ENCODE data around the gene C1QTNF2. TPM values are rescaled to one million over a fixed set of nuclear protein-coding genes. Genes with fewer than 3 reads are reported as not detected.
A peak's percentile ranks its signal among the peaks of the same experiment; 100 is the strongest.

C1QTNF2 gene
- total RNA-seq, 1 donor from 2014 or later = 1.6 TPM

GRCh38 chr5:160357861-160358411, 12.5 kb downstream of the C1QTNF2 start:
- no peaks in the 10 kb centered on the region for H3K27me3 ChIP-seq (ENCODE audit: low read depth)
- no peaks in the 10 kb centered on the region for H3K9me3 ChIP-seq
- H3K36me3 ChIP-seq = no peaks in the 10 kb centered on the region
- ATAC-seq (peak in 1 of 2 donors; percentile 9), DNase-seq (no peak)
- H3K4me1 ChIP-seq = peaks cover 38% of the 10 kb centered on the region
- TF ChIP-seq, protein P1, sequence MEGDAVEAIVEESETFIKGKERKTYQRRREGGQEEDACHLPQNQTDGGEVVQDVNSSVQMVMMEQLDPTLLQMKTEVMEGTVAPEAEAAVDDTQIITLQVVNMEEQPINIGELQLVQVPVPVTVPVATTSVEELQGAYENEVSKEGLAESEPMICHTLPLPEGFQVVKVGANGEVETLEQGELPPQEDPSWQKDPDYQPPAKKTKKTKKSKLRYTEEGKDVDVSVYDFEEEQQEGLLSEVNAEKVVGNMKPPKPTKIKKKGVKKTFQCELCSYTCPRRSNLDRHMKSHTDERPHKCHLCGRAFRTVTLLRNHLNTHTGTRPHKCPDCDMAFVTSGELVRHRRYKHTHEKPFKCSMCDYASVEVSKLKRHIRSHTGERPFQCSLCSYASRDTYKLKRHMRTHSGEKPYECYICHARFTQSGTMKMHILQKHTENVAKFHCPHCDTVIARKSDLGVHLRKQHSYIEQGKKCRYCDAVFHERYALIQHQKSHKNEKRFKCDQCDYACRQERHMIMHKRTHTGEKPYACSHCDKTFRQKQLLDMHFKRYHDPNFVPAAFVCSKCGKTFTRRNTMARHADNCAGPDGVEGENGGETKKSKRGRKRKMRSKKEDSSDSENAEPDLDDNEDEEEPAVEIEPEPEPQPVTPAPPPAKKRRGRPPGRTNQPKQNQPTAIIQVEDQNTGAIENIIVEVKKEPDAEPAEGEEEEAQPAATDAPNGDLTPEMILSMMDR (IDR thresholded peaks at IDR 0.05) = no peak
- no peak overlapping the region for H3K4me3 ChIP-seq
- intact Hi-C loops (cut with DNase I) = no loop called here
- H3K27ac ChIP-seq = peak overlapping the region; percentile 65

GRCh38 chr5:160357394-160357793, 13.0 kb downstream of the C1QTNF2 start:
- intact Hi-C loops (cut with DNase I) = no loop called here
- peak overlapping the region; percentile 65 for H3K27ac ChIP-seq
- H3K4me3 ChIP-seq = no peak overlapping the region
- no peaks in the 10 kb centered on the region for H3K9me3 ChIP-seq
- no peaks in the 10 kb centered on the region for H3K36me3 ChIP-seq
- no peak for ATAC-seq
- DNase-seq = no peak
- H3K4me1 ChIP-seq = peaks cover 33% of the 10 kb centered on the region
- TF ChIP-seq, protein P1 (IDR thresholded peaks at IDR 0.05) = no peak
- no peaks in the 10 kb centered on the region for H3K27me3 ChIP-seq (ENCODE audit: low read depth)

DNA sequence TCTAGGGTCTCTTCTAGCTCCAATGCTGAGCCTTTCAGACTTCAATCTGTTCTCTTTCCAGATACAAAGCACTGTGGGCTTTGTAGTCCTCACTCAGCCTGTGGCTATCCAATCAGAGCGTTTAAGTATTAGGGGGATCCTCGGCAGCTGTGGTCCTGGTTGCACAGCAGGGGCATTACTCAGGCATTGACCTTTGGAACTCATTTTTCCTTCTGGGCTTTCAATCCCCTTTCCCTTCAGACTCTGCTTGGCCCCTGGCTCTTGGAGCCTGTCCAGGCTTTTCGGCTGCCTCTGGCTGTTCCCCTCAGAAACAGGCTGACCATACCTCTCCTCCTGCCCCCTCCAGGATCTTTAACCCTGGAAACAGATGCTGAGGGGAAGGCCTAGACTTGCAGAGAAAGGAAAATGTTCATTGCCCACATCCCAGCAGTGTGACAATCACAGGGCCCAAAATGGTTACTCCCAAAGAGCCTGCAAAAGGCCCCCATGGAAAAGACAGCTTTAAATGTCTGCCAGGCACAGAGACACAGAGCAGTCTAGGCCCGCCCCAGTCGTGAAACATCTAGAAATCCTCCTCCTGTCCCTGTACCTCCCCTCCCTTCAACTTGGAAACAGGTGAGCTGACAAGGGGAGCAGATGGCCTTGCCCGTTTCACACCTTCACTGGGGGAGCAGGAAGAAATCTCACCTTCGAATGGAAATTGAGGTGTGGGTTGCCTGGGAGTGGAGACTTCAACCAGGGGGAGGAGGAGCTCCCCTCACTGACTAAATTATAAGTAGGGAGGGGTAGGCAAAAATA, 13.7 kb downstream of the C1QTNF2 start:
- Histone ChIP-seq H3K4me1 (peaks cover 32% of the 10 kb centered on the region), H3K27ac (no peak overlapping the region), H3K9me3 (no peaks in the 10 kb centered on the region), H3K36me3 (no peaks in the 10 kb centered on the region), H3K27me3 (ENCODE audit: low read depth) (no peaks in the 10 kb centered on the region), H3K4me3 (no peak overlapping the region)
- TF ChIP-seq, protein P1 (IDR thresholded peaks at IDR 0.05) = no peak
- ATAC-seq = no peak
- intact Hi-C loops (cut with DNase I) = no loop called here
- no peak for DNase-seq

- TF ChIP-seq, protein P1 (IDR thresholded peaks at IDR 0.05) = no peak
- no peak overlapping the region for H3K4me3 ChIP-seq
- no peaks in the 10 kb centered on the region for H3K27me3 ChIP-seq (ENCODE audit: low read depth)
- no peaks in the 10 kb centered on the region for H3K9me3 ChIP-seq
- intact Hi-C loops (cut with DNase I) = no loop called here
- ATAC-seq (no peak), DNase-seq (no peak)
- no peaks in the 10 kb centered on the region for H3K36me3 ChIP-seq
- H3K4me1 ChIP-seq = peaks cover 17% of the 10 kb centered on the region
- H3K27ac ChIP-seq = no peak overlapping the region
These were observed 15.8 kb downstream of the C1QTNF2 start for GRCh38 chr5:160354666-160355065.

DNA sequence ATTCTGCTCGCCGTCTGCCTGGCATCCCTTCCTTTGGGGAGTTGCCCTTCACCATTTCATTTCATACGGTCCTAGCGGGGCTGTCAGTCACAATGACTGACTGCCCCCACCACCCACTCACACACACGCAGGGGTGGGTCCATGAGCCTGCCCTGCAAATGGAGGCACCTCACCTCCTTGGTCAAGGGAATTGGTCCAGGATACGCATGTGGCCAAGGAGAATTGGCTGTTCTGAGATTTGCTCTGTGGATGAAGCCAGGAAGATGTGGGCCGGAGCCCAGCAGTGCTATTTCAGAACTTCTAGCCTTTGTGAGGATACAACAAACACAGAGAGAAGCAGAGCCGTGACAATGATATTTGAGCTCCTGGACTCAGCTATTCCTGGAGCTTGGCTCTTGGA, 17.0 kb downstream of the C1QTNF2 start:
- intact Hi-C loops (cut with DNase I) = no loop called here
- TF ChIP-seq, protein P1 (IDR thresholded peaks at IDR 0.05) = no peak
- H3K9me3 ChIP-seq = no peaks in the 10 kb centered on the region
- no peak overlapping the region for H3K4me3 ChIP-seq
- peaks cover 10% of the 10 kb centered on the region for H3K4me1 ChIP-seq
- ATAC-seq (peak in 1 of 2 donors; percentile 16), DNase-seq (no peak)
- no peak overlapping the region for H3K27ac ChIP-seq
- H3K27me3 ChIP-seq (ENCODE audit: low read depth) = no peaks in the 10 kb centered on the region
- no peaks in the 10 kb centered on the region for H3K36me3 ChIP-seq

All from lower lobe of right lung (tissue), 2 donors.